HG02870 (cell line): ENCODE measurements around the gene RPS8.
"Not testable (repeated sequence)": the region's sequence is repeated elsewhere in the genome, so short reads cannot be mapped to it uniquely, and the experiment has no call there.

ENCODE experiments used
- ATAC-seq: cut with Tn5 transposase; IDR thresholded peaks from one replicate; pipeline ENCODE4 v1.9.1; 2021; ENCODE audit warnings: mild to moderate bottlenecking, moderate library complexity; ENCODE audit not compliant: unreplicated experiment

Gene RPS8

DNA sequence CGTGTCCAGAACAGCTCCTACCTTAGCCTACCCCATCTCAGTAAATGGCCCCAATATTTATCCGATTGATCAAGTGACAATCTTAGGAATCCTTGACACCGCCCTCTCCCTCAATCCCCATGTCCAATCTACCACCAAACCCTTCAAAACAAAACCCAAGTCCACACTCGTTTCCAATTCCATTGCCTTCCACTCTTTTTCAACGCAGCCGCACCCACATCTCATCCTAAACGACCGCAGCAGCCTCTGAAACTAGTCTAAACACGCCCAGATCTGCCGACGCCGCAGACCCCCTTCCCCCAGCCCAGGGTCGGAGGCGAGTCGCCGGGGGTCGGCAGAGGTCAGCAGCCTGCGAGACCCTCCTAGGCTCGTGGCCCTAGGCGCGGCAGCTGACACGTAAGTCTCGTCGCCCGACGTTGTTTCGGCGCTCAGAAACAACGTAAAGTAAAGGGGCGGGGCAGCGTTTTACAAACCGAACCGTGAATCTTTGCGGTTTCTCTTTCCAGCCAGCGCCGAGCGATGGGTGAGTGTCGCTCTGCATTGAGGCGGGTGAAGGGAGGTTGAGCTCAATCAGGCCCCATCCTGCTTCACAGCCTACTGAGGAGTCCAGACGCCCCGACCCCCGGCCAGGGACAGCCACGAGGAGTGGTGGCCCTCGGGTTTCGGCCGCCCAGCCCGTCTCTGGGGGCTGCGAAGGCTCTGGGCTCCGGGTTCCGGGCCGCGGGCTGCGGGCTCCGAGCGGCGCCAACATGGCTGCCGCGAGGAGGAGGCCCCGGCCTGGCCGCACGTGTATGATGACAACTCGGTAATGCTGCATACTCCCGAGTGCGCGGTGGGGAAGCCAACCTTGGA lies at the start of gene RPS8:
Gene RPS8 (plus strand): TSS at position 463 of the 852 bp plus-strand sequence. CDS start 57 bp downstream, at position 520.
- peak; percentile 61 for ATAC-seq

DNA sequence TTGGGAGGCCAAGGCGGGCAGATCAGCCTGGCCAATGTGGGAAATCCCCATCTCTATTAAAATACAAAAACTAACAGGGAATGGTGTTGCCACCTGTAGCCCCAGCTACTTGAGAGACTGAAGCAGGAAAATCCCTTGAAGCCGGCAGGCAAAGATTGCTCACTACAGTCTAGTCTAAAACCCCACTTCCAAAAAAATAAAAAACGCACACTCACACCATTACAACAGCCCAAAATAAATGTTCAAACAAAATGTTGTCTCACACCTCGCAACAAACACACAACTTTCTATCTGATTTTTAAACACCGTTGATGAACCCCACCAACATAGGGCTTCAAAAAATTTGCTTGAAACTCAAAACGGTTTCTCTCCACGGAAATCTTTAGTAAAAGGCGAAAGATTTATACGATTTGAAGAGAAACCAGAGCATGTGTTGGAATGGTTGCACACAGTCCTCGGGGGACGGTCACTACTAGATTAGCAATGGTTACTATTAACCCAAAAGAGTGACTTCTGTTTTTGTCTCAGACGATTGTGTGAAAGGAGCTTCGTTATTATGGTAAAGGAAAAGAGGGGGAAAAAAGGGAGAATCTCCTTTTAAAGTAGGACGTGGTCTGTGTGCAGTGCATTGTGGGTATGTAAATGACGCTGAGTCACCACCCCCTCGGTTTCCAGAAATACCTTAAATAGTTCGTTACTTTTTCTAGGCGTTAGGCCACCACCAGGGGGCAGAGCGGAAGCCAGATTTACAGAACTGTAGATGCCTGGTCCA lies 44.4 kb upstream of the RPS8 start, which contains the start of gene RNU5D-1:
Gene RNU5D-1 (minus strand): TSS at position 430 of the 772 bp plus-strand sequence.
- peak; percentile 54 for ATAC-seq

DNA sequence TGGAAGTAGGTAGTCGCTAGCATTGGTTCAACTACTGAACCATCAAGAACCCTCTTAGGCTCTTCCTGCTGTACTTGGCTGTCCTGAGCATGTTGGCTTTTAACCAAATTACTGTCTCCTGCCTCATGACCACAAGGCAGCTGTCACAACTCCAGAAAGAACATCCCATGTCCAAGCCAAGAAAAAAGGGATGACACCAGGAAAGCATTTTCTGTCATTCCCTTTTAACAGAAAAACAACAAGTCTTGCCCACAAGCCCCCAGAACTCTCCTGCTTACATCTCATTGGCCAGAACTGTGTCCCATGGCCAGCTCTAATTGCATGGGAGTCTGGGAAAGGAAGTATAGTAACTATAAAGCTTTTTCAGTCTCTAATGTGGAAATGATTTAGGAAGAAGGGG lies 42.0 kb upstream of the RPS8 start:
- no peak for ATAC-seq

DNA sequence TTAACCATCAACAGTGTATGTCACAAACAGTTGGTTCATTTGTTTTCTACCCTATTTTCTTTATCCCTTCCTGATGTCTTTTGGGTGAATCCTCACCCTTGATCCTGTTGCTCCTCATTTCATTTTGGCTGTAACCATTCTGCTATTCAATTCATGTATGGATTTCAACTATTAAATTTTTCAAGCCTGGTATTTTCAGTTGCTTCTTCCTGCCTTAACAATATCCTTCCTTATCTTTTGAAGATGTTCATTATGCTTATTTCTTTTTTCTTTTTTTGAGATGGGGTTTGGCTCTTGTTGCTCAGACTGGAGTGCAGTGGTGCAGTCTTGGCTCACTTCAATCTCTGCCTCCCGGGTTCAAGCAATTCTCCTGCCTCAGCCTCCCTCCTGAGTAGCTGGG lies 41.6 kb upstream of the RPS8 start:
- no peak for ATAC-seq

DNA sequence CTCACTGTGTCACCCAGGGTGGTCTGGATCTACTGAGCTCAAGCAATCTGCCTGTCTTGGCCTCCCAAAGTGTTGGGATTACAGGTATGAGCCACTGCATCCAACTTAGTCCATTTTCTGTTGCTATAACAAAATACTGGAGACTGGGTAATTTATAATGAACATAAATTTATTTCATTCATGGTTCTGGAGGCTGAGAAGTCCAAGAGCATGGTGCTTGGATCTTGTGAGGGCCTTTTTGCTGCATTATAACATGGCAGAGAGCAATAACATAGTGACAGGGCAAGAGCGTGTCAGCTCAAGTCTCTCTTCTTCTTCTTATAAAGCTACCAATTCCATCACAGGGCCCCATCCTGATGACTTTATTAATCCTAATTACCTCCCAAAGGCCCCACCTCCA lies 39.3 kb upstream of the RPS8 start:
- no peak for ATAC-seq

DNA sequence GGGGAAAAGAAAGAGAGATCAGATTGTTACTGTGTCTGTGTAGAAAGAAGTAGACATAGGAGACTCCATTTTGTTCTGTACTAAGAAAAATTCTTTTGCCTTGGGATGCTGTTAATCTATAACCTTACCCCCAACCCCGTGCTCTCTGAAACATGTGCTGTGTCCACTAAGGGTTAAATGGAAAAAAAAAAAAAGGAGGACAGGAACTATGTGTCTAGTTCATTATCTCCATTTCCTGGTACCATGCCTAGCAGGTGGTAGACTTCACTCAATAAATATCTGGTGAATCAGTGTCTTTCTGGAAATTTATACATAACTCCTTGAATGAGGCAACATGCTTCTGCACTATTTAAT lies 36.4 kb upstream of the RPS8 start:
- not testable (repeated sequence) for ATAC-seq

DNA sequence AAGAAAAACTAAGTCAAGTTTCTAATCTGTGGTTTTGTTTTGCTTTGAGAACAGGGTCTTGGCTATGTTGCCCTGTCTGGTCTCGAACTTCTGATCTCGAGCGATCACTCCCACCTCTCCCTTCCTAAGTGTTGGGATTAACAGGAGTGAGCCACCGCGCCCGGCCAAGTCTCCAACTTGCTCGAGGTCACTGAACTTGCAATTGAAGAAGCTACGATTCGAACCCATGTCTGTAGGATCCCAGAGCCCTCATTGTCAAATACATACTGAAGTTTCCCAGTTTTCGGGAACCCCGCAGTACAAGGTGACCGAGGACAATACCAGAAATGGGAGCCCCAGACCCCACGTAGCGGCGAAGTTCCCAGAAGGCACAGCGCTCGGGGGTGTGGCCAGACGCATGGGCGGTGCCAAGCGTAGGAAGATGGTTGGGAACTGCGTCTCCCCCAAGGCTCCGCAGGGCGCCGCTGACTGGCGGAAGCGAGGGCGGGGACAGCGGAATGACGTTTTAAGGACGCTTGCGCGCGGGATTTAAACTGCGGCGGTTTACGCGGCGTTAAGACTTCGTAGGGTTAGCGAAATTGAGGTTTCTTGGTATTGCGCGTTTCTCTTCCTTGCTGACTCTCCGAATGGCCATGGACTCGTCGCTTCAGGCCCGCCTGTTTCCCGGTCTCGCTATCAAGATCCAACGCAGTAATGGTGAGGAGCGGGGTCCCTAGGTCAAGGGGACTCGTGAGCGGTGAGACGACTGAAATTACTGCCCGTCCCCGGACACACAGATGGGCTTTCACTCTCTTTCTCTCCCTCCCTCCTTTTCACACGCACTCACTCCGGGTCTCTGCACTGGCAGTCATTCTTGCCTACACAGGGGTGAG lies 35.8 kb upstream of the RPS8 start, which contains the start of gene KIF2C:
Gene KIF2C (plus strand): TSS at position 531 of the 872 bp plus-strand sequence. CDS start 96 bp downstream, at position 627.
- ATAC-seq = peak; percentile 95

DNA sequence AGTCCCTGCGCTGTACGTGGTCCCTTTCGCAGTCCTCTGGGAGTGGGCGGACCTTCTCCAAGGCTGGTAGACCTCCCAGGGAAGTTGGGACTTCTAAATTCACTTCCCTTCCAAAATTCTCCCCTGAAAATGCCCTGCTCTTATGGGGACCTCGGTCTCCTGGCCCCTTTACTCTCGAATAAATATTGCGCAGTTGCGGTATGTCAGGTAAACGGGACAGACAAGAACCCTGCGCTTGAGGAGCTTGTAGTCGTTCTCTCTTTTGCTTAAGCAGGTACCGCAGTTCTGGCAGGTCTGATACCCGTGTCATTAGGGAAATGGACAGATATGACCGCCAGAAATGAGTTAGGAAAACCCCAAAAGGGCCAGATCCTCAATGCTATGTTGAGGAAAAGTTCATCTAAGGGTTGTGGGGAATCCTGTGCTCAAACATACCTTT lies 35.1 kb upstream of the RPS8 start:
- no peak for ATAC-seq

DNA sequence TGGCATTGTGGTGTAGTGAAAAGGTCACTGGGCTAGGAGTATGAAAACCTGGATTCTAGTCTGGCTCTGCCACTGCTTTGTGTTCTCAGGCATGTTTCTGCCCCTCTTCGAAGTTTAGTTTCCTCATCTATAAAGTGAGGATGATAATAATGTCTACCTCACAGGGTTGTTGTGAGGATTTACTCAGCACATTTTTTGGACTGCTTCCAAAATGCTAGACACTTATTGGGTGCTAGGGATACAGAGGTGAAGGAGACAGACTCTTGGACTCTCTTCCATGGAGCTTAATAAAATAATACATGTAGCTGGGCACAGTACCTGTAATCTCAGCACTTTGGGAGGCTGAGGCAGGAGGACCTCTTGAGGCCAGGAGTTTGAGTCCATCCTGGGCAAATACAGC lies 32.1 kb upstream of the RPS8 start:
- ATAC-seq = no peak

DNA sequence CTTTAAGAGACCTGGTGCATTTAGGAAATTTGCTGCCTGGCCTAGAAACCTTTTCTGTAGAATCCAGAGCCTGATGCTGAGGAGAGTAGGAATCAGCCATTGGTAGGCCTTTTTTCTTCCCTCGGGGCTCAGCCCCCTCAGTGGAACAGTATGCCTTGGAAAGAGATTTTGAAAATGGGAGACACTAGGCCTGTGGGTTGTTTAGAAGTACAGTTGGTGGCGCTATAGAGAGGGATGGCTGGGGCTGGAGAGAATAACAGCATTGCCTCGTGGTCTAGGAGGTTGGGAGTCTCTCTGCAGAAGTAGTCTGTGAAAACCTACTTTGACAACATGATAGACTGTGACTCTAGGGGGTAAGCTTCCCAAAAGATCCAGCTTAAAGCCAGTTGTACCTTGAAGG lies 27.5 kb upstream of the RPS8 start:
- no peak for ATAC-seq

DNA sequence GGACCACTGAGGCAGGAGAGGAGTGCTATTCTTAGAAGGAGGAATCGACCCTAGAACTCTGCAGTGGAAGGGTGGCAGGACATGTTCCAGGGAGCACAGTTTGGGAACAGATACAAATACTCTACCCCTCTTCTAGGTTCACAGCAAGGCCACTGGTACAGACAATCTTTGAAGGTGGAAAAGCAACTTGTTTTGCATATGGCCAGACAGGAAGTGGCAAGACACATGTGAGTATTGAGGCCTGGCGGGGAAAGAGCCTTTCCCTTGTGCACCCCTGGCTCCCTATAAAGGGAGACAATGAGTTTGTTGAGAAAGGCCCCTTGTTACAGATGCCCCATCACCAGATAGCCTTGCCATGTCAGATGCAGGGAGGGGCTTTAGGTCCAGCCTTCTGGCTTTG lies 17.9 kb upstream of the RPS8 start:
- ATAC-seq = no peak

DNA sequence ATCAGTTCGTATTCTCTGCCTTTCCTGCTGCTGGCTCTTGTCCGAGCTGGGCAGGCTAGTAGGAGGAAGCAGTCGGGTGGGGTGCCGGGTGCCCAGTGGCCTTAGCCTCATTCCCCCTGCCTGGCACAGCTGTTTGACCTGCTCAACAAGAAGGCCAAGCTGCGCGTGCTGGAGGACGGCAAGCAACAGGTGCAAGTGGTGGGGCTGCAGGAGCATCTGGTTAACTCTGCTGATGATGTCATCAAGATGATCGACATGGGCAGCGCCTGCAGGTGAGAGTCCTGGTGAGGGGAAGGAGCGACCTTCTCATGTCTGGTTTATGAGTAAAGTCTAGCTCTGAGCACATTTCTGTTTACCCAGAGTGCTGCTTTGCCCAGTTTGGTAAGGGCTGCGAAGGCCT lies 16.3 kb upstream of the RPS8 start:
- ATAC-seq = no peak

DNA sequence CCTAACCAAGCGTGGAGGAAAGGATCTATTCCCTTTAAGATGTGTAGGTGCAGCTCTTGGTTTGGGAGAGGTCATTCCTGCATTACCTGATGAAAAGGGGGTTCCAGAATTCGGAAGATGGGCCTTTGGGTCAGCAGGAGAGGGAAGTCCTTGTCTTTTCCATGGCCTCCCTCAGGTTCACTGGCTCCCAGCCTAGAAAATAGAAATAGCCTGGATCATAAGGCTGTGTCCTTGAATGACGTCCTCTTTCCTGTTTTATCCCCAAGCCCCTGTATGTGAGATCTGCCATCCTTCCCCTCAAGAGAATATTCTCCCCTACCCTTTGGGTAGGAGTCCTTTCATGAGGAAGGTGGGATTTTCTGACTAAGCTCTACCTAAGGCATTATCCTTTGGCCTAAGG lies 14.5 kb upstream of the RPS8 start:
- ATAC-seq = no peak

DNA sequence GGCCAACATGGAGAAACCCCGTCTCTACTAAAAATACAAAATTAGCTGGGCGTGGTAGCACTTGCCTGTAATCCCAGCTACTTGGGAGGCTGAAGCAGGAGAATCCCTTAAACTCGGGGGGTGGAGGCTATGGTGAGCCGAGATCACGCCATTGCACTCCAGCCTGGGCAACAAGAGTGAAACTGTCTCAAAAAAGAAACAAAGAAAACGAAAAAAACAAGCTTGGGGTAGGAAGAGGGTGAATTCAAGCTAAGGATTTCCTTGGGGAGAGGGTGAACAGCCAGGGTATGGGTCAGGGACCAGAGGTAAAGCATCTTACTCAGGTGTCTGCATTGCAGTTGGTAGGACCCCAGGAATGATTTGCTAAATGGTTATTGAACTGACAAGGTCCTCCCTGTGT lies 8.9 kb upstream of the RPS8 start:
- not testable (repeated sequence) for ATAC-seq

DNA sequence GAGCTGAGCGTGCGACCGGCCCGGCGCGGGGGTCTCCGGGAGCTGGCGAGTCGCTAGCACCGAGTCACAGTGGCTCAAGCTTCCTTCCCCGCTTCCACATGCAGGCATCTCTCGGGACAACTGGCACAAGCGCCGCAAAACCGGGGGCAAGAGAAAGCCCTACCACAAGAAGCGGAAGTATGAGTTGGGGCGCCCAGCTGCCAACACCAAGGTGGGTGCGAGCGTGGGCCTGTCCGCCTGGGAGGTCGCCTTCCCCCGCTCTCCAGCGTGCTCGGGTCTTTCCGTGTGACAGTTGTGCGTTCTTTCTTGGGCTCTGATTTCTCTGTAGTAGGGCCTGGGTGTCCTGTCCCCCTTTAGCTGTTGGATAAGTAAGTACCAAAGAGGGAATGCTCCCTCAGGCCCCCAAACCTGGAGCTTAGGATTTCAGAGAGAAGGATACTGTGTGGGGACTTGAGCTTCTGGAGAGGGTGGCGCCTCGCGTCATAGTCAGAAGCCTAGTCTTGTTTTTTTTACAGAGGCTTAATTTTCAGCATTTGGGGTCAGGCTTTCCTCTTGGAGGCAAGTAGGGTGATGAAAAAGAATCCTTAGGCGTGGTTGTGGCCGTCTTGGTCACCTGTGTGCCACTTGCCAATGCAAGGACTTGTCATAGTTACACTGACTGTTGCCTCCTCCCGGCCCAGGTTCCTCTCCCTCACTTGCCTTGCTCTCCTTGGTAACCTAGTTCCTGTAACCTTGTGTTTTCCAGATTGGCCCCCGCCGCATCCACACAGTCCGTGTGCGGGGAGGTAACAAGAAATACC lies 790 bp downstream of the RPS8 start:
- peak; percentile 3 for ATAC-seq

DNA sequence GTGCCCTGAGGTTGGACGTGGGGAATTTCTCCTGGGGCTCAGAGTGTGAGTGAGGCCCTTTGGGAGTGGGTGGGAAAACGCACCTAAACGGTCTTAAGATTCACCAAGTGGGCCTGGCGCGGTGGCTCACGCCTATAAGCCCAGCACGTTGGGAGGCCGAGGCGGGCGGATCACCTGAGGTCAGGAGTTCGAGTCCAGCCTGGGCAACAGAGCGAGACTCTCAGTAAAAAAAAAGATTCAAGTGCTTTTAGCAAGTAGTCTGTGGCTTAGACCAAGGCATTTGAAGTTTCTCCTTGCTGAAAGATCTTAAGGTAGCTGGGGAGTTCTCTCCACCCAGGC lies 1.4 kb downstream of the RPS8 start:
- ATAC-seq = no peak

DNA sequence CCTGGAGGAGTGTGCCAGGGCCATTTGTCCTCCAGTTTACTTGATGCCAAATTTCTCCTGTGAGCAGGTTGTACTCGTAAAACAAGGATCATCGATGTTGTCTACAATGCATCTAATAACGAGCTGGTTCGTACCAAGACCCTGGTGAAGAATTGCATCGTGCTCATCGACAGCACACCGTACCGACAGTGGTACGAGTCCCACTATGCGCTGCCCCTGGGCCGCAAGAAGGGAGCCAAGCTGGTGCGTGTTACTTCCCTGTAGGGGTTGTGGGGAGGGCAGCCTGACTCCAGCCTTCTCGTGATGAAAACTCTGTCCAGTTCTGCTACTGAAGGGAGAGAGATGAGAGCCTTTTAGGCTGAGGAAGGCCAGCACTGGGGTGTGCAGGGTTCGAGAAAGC lies 2.2 kb downstream of the RPS8 start:
- no peak for ATAC-seq

DNA sequence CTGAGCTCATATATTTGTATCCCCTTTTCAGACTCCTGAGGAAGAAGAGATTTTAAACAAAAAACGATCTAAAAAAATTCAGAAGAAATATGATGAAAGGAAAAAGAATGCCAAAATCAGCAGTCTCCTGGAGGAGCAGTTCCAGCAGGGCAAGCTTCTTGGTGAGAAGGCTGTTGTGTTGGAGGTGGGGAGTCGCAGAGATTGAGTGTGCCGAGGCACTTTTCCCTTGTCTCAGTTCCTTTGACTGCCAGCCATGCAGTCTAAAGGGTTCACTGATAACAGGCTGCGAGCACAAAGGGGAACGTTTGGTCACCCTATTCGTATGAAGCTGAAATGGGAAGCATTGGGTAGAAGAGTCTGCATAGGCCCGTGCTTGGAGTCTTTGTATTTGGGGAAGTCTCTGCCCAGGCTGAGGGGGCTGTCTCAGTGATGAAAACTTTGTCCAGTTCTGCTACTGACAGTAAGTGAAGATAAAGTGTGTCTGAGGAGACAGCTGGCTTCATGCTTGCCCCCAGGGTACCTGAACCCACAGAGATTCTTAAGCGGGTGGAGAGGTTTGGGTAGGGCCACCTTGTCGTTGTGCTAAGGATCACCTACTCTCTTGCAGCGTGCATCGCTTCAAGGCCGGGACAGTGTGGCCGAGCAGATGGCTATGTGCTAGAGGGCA lies 2.8 kb downstream of the RPS8 start:
- no peak for ATAC-seq

DNA sequence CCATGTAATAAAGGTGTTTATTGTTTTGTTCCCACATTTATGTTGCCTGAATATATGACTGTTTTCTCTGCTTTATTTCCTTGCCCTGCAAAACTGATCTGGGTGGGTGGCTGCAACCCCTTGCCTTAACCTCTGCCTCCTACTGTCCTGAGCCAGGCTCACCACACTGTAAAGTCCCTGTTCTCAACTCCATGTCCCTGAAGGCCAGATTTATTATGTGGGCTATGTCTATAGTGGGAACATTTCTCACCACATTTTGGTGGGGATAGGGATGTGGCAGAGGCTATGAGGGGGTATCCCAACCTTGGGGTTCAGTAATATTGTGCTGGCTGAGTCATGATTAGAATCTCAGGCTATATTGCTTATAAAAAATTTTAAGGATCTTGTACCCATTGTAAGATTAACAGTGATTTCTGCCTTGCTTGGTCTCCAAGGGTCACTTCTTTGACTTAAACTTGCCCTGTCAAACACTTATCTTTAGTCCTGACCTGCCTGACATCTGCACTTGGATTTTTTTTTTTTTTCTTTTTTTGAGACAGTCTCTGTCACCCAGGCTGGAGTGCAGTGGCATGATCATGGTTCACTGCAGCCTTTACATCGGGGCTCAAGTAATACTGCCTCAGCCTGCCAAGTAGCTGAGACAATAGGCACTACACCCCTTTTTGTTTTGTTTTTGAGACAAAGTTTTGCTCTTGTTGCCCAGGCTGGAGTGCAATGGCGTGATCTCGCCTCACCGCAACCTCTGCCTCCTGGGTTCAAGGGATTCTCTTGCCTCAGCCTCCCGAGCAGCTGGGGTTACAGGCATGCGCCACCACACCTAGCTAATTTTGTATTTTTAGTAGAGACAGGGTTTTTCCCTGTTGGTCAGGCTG lies 3.6 kb downstream of the RPS8 start:
- no peak for ATAC-seq
